Colonic mucosa (tissue), 4 donors: ENCODE results near the gene BAG3. TPM values are rescaled to one million over a fixed set of nuclear protein-coding genes. Genes with fewer than 3 reads are reported as not detected.

Source experiments
- DNase-seq: peaks from one replicate; pipeline ENCODE4 v3.0.0-alpha.2; 2020
- H3K27ac ChIP-seq: fragments of 200-600 bp; one replicate; pipeline ENCODE4 v1.8.0; 2021
- H3K27me3 ChIP-seq: fragments of 200-600 bp; one replicate; pipeline ENCODE4 v1.8.0; 2021
- H3K36me3 ChIP-seq: fragments of 200-600 bp; one replicate; pipeline ENCODE4 v1.8.0; 2021
- H3K4me1 ChIP-seq: fragments of 200-600 bp; one replicate; pipeline ENCODE4 v1.8.0; 2021; ENCODE audit warnings: mild to moderate bottlenecking
- H3K4me3 ChIP-seq: fragments of 200-600 bp; one replicate; pipeline ENCODE4 v1.8.0; 2021
- H3K9ac ChIP-seq, 2 donors: one replicate each; pipeline ENCODE4 v1.7.0; 2013; ENCODE audit warnings: control low read depth in 2 of 2, low read depth in 2 of 2, low read length in 2 of 2
- H3K9me3 ChIP-seq: fragments of 200-600 bp; one replicate; pipeline ENCODE4 v1.8.0; 2021
- intact Hi-C: fragments of 100-400 bp; cut with DNase I; formaldehyde crosslinking; loops from one replicate; pipeline ENCODE4 v1.14.1; 2022
- total RNA-seq, 2 donors: library from RNA; stranded (reverse); fragmentation: NEBNext Ultra II Directional in 1 of 2; extraction: Animal tissue kit (Norgen Biotek cat#: 25700) in 1 of 2; gene quantifications; one replicate each; pipeline ENCODE4 v1.2.1, GENCODE V29; 2021
- TF ChIP-seq, protein P1 (sequence below): fragments of 200-600 bp; IDR thresholded peaks from one replicate; pipeline ENCODE4 v1.8.0; 2022; ENCODE audit warnings: antibody characterized with exemption, mild to moderate bottlenecking
- donor health status: healthy.
- donor health status: DM: no; HTN: no; CAD: no.
- donor health status: DM: no; HTN: no; CAD: no.

The BAG3 gene
- total RNA-seq, 2 donors from 2014 or later: 30.4 to 48.9 TPM

DNA sequence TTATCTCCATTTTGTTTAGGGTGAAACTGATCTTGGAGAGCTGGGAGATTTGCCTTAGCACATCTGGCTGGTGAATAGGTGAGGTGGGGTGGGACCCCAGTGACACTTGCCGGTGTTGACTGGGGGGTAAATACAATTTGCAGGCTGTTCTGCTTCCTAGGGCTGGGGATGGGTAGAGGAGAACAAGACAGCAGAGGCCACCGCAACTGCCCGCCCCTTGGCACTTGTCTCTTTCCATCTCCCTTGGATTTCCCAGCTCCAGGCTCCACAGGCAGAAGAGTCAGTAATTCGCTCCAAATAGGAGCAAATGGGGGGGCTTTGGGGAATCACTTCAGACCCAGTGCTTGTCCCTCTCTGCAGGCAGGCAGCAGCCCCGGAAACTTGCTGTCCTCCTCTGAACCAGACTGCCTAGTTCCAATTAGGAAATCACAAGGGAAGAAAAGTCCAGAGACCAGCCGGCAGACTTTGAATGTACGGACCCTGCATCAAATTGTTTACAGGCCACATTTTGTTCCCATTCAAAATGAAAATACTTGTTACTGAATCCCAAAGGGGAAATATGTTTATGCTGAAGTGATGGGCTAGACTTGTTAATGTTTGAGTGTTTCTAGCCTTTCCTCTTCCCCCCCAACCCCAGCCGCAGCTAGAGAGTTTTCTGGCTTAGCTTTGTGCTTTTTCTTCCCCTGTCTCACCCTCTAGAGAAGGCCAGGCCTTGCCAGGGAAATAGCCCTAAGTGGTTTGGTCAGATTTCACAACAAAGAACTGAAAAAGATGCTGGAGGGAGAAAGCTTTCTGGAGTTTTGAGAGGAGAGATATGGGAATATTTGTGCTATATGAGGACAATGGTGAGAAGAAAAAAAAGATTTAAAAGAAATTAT, 64.7 kb downstream of the BAG3 start:
- Histone ChIP-seq H3K9me3 (no peaks in the 10 kb centered on the region), H3K9ac (no peak overlapping the region), H3K36me3 (no peaks in the 10 kb centered on the region), H3K4me3 (no peak overlapping the region), H3K4me1 (no peaks in the 10 kb centered on the region), H3K27me3 (no peaks in the 10 kb centered on the region), H3K27ac (no peak overlapping the region)
- intact Hi-C loops: no loop called here
- TF ChIP-seq, protein P1, sequence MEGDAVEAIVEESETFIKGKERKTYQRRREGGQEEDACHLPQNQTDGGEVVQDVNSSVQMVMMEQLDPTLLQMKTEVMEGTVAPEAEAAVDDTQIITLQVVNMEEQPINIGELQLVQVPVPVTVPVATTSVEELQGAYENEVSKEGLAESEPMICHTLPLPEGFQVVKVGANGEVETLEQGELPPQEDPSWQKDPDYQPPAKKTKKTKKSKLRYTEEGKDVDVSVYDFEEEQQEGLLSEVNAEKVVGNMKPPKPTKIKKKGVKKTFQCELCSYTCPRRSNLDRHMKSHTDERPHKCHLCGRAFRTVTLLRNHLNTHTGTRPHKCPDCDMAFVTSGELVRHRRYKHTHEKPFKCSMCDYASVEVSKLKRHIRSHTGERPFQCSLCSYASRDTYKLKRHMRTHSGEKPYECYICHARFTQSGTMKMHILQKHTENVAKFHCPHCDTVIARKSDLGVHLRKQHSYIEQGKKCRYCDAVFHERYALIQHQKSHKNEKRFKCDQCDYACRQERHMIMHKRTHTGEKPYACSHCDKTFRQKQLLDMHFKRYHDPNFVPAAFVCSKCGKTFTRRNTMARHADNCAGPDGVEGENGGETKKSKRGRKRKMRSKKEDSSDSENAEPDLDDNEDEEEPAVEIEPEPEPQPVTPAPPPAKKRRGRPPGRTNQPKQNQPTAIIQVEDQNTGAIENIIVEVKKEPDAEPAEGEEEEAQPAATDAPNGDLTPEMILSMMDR: no peak
- DNase-seq: no peak

- no peaks in the 10 kb centered on the region for H3K9me3 ChIP-seq
- no peaks in the 10 kb centered on the region for H3K36me3 ChIP-seq
- H3K4me3 ChIP-seq: no peak overlapping the region
- no peaks in the 10 kb centered on the region for H3K27me3 ChIP-seq
- no peak overlapping the region for H3K9ac ChIP-seq
- no peak overlapping the region for H3K27ac ChIP-seq
- TF ChIP-seq, protein P1: no peak
- no peaks in the 10 kb centered on the region for H3K4me1 ChIP-seq
- DNase-seq: no peak
- intact Hi-C loops: no loop called here
These were observed 72.0 kb downstream of the BAG3 start for GRCh38 chr10:119723161-119723560.

DNA sequence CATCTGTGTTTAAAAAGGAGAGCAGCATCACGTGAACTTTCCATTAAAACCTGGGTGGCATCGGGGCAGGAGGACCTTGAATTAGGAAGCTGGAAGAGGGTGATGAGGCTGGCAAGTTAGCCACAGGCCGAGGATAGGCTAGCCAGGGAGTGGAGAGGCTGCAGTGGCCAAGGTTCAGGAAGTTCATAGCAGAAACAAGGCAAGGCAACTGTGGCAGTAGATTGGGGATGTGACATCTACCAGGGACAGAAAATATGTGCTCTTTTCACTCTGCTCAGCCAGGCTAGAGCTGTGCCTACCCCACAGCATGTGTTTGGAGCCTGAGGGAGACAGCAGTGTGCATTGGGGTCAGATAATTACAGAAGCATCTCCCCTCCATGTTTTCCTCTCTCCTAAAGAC, 72.4 kb downstream of the BAG3 start:
- TF ChIP-seq, protein P1: no peak
- no peaks in the 10 kb centered on the region for H3K4me1 ChIP-seq
- no peak overlapping the region for H3K4me3 ChIP-seq
- H3K9me3 ChIP-seq: no peaks in the 10 kb centered on the region
- intact Hi-C loops: no loop called here
- DNase-seq: no peak
- no peak overlapping the region for H3K27ac ChIP-seq
- no peaks in the 10 kb centered on the region for H3K27me3 ChIP-seq
- no peaks in the 10 kb centered on the region for H3K36me3 ChIP-seq
- no peak overlapping the region for H3K9ac ChIP-seq

DNA sequence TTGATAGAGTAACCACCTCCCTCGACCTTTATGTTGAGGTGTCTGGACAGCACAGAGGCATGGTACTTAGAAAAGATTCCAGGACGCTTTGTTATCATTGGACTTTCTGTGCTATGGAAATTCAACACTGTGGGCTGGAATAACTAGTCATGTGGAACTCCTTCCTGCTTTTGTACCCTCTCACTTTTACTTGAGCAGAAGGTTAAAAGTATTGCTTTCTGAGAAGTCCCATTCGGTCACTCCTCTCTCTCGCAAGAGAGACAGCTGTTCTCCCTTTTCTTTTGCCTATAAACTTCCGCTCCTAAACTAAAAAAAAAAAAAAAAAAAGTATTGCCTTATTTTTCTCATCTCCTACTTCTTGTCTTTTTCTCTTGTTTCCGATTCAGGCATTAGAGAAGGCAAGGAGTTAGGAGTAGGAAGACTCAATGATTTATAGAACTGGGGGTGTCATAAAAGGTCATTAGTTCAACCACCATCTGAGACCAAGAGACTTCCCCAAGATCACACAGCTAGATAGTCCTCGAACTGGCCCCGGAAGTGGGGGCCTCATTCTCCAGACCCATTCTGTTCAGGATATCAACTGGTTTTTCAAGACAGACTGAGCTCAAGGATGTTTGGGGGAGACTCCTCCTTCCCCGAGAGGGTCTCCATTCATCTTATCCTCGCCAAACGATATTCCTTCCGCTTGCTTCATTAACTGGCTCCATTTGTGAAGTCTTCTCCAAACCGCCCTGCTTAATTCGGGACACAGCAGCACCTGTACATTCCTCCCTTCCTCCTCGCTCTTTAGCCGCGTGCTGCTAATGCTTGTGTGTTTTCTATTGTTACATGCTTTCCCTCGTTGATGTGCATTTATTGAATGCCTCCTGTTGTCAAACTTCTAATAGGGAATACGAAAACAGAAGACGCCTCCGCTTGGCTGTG, 73.7 kb downstream of the BAG3 start:
- TF ChIP-seq, protein P1: no peak
- intact Hi-C loops: no loop called here

DNA sequence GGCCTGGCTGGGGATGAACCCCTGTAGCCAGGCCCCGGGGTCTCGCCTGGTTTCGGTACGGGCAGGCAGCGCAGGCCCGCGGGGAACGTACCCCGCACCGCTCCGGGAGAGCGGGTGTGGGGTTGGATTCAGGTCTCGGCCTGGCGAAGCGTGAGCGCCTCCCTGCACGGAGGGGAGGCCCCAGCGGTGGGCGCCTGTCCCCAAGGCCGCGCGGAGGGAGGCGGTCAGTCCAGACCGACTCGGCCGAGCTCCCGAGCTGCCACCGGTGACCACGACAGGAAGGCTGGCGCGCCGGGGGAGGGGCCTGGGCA, 74.3 kb downstream of the BAG3 start:
- peak overlapping the region; percentile 88 for H3K27ac ChIP-seq
- DNase-seq: no peak
- H3K9ac ChIP-seq: peak overlapping the region; percentile 90 to 92
- H3K36me3 ChIP-seq: no peaks in the 10 kb centered on the region
- peak overlapping the region; percentile 64 for H3K4me3 ChIP-seq
- no peaks in the 10 kb centered on the region for H3K27me3 ChIP-seq
- intact Hi-C loops: no loop called here
- H3K9me3 ChIP-seq: no peaks in the 10 kb centered on the region
- H3K4me1 ChIP-seq: no peaks in the 10 kb centered on the region
- TF ChIP-seq, protein P1: no peak

More for the DNA sequence above, 73.7 kb downstream of the BAG3 start:
- Histone ChIP-seq H3K4me3 (peak overlapping the region; percentile 64), H3K27ac (peak overlapping the region; percentile 88), H3K27me3 (no peaks in the 10 kb centered on the region), H3K9ac (peak overlapping the region; percentile 90 to 92), H3K9me3 (no peaks in the 10 kb centered on the region), H3K4me1 (no peaks in the 10 kb centered on the region), H3K36me3 (no peaks in the 10 kb centered on the region)
- DNase-seq: no peak
